Activated CD8-positive, alpha-beta memory T cell treated with anti-CD3 and anti-CD28 coated beads, Interleukin-2, amount 50 U/mL, for 48 hours (primary cell): ENCODE measurements around the gene PDIA4.
"Not testable (repeated sequence)": the region's sequence is repeated elsewhere in the genome, so short reads cannot be mapped to it uniquely, and the experiment has no call there.

Experiments used
- DNase-seq: peaks from one replicate; pipeline ENCODE4 v3.0.0-alpha.2; 2020

The PDIA4 gene

DNA sequence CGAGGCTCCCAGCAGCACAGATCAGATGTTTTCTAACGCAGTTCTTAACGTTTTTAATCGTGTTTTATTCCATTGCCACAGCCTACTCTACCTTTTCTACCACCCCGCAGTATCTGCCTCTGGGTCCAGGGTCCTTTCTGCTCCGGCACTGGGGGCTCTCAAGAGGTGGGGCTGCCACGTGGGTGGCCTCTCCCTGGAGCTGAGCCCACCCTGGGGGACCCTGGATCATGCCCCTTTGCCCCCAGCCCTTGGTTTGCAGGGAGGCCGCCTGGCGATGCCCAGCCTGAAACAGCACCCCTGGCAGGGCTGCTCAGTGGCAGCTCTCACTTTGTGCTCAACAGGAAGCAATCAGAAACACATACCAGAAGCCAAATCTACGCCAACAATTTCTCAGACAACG lies 25.3 kb downstream of the PDIA4 start:
- DNase-seq, result no peak

DNA sequence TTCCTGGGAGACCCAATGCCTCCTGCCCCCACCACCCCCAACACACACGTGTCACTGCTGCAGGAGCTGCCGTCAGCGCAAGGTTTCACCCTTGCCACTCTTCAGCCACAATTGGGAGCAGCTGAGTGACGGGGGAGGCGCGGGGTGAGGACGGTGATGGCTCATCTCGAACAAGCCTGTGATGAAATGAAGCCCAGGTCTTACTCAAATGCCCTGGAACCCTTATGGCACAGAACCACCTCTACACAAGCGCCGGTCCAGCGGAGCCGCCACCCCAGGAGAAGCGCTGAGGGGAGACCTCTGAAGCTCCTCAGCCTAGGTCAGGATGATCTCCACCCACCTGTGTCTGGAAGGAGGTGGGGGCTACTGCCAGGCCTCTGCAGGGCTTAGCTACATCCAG lies 25.7 kb downstream of the PDIA4 start:
- no peak for DNase-seq

DNA sequence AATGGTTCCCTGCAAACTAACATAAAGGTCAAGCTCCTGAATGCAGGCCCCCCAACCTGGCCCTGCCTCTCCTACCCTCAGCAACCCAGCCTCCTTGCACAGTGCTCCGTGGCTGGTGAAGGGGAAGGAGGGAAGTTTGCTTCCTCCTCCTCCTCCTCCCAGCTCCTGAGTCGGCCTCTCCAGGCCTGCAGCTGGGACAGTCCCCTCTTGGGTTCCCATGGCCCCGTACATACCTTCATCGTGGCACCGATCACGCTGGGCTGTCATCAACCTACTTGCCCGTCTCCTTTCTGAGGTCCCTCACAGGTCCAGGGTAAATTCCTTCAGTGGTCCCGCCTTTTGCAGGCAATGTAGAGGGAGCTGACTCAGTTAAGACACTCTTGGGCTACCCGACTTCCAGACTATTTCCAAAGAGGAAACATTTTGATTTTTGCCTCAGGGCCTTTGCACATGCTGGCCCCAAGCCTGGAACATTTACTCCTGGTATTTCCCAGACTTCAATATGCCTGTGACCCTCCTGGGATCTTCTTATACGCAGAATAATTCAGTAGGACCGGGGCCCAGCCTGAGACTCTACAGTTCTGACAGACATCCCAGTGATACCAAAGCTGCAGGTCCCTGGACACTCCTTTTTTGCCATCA lies 26.8 kb downstream of the PDIA4 start:
- DNase-seq, result no peak

DNA sequence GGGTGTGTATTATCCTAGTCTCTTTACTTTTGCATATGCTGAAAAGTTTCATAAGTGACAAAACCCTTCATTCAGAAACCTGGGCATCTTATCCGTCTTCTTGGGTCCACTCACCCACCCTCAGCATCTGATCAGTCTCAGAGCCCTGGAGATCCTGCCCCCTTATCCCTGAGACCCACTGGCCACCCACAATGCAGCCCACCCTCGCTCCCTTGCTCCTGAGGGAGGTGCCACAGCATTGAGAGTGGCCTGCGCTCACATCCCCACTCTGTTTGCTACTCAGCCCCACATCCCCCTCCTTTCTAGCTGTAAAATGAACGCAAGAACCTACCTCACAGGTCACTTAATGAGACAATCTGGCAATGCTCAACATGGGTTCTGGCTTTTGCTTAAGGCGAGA lies 27.3 kb downstream of the PDIA4 start:
- DNase-seq, result no peak

DNA sequence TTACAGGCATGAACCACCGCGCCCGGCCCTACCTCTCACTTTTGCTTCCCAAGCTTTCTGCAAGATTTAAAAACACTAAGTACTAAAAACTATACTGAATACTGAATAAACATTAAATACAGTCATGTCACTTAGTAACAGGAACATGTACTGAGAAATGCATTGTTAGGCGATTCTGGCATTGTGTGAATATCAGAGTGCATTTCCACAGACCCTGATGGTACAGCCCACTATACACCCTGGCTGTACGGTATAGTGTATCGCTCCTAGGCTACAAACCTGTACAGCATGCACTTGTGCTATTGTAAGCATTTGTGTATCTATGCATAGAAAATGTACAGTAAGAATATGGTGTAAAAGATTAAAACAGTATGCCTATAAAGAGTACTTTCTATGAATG lies 29.1 kb downstream of the PDIA4 start:
- no peak for DNase-seq

DNA sequence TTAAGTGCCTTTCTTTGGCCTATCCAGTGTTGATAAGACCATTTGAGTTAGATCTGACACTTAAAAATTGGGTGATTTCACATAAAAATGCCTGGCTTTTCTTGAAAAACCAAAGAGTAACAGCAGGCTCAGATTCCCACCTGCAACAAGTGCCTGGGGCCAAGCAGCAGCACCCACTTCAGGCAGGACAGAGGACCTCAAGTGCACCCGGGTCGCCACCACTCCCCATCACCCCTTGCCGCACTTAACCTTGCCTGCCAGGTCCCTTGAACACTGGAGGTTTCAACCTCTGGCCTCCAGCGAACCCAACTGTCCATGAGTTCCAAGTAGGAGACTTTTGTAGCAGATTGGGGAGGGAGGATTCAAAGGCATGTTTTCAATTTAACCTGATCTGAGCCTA lies 30.8 kb downstream of the PDIA4 start:
- DNase-seq, result no peak

DNA sequence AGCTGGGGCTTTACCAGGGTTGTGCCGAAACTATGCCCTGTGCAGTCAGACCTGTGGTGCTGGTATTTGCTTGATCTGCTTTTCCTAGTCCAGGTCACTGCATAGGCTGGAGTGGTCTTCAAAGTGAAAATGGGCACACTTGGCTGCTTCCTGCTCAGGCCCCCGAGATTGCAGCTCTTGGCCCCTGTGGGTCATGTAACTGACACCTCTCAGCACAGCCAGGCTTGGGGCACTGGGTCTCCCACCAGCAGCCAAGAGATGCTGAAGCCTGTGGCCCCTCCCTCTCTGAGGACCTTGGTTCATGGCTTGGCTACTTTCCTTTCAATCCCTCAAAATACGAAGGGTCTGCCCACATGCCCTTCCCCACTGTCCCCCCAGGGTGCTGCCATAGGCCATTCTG lies 33.7 kb downstream of the PDIA4 start:
- no peak for DNase-seq

DNA sequence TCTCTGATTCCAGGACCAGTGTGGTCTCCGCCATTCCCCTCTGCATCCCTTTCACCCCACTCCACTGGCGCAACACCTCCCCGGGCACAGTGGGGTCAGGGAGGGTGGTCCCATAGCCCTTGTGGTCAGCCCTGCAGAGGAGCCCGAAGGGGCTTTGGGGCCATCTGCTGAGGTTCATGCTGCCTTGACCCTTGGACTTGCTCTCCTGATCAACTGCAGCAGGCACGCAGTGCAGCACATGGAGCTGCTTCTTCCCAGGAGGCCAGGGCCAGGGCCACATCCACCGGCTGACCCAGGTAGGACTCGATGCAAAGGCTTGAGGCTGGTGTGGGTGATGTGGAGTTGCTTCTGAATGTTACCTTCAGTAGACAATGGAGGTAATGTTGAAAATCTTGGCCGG lies 35.1 kb downstream of the PDIA4 start:
- no peak for DNase-seq

DNA sequence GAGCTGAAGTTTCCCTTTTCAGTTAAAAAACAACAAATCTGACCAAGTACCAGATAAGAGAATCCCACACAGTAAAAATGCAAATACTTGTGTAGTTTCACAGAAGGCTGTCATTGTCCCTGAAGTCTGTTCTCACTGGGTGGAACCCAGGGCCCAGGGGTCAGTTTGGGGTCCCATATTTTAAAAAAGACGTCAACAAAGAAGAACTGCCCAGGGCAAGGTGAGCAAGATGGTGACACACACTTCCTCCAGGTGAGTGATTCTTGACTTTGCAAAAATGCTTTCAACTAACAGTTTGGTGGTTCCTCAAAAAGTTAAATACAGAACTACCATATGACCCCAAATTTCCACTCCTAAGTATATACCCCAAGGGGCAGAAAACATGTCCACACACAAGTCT lies 36.8 kb downstream of the PDIA4 start:
- DNase-seq, result no peak

DNA sequence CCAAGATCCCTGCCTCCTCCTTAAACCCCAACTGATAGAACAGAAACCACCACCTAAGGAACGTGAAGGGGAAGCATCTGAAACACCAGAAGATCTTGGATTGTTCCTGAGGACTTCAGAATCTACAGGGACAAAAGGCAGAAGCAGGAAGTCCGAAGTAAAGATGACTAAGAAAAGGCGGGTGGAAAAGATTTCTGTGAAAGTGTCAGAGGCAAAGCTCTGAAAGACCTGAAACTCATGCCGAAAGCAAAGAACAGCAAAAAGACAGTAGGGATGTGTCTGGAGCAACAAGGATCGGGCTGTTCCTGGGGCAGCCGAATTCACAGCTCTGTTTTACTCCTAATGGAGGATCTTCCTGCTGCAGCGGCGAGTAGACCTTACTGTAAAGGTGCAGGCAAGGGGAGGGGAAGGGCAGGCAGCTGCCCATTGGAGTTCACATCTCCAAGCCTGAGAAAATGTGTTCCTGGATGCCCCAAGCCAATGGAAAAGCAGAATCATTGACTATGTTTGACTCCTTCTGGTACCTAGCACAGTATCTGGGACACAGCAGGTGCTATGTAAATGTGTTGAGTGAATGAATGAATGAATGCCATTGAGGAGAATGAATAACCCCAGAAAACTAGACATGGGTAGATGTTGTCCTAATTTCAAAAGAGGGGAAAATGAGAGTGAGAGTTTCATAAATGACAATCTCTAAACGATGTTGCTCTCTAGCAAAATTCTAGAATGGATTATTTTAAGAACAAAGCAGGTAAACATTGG lies 40.4 kb downstream of the PDIA4 start:
- DNase-seq, result no peak

DNA sequence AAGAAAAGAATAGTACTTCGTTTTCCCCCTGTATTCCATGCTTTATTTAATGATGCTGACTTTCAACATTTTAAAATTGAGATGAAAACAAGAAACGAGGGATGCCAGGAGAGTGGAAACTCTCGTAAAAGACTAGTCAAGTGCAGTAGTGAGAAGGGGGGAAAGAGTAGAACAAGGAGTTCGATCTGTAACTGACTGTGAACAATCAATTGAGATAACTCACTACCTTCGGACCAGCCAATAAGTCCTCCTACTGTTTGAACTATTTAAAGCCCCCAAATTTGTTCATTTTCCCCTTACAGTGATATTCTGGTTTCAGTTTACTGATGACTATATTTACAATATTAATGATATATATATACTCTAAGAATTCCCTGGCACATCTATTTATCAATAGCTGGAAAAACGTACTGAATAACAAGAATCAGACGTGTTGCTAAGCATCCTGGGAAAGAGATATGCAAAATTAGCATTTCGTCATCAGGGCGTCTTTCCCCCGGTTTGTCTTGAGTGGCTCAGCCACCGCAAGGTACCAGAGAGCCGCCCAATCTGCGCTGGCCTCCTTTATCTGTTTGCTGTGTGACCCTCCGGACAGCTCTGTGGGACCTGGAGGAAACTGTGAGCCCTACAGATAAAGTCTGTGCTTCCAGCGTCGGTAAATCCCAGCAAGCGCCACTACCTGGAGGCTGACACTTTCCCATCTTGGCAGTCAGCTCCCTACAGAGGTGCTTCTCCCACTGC lies 41.1 kb downstream of the PDIA4 start:
- peak; percentile 85 for DNase-seq

DNA sequence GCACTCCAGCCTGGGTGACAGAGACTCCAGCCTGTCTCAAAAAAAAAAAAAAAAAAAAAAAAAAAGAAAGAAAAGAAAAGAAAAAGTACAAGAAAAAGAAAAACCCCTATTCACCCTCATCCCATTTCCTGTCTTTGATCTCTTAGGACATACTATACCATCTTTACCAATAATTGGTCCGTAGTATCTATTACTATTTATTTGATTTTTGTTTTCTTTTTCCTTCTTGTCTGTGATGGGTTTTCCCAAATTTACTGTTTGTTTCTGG lies 41.6 kb downstream of the PDIA4 start:
- no peak for DNase-seq

DNA sequence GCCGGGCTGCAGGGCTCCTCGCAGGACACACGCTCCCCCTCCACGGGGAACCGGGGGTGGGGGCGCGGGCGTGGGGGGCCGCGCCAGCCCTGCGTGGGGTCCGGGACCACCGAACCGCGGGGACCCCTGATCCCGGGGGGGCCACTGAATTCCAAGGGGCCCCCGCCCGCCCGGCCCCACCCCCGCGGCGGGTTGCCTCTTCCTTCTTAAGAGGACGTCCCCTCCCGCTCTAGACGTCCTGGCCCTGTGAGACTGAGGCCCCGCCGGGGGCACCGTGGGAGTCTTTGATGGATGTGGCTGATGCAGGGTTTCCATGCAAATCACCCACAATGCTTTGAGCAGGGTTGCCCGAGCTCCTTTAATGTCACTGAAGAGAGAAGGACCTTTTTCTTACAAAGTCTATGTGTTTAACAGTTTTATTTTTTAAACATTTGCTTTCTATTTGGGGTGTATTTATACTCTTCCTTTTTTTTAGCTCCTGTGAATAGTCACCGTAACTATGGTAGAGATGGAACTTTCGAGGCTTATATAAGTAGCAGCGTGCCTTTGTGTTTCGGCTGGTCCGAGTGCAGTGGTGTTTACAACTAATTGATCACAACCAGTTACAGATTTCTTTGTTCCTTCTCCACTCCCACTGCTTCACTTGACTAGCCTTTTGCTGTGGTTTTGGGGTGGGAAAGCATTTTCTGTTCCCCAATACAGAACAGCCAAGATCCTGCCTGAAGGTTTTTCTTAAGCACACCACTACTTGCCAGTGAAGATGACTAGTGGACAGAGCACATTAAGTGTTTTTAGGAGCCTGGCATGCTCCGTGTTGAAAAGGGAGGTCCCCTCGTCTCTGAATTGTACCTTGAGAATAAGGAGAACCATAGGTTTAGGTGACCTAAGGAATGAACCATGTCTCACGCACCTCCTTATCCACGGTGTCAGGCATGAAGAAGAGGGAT lies 44.8 kb downstream of the PDIA4 start:
- peak; percentile 88 for DNase-seq

DNA sequence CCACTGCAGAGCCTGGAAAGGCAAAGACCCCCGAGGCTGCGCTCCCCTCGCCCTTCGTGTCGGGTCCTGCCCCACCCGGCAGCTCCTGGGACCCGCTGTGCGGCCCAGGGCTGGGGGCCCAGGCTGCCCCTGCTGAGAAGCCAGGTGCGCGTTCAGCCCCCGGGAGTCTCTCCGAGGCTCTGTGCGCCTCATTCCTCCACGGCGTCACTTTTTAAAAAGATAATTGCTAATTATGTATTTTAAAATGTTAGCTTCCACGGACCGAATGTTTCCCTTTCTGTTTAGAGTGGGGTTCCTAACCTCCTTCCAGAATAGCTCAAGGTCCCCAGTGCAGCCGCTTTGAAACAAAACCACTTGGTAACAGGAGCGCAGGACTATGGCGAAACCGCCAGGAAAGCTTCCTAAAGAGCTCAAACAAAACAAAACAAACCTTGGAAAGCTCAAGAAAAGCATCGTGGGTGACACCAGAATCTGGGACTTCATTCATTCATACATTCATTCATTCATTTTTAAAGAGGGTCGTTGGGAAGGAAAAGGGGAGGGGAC lies 45.6 kb downstream of the PDIA4 start:
- DNase-seq, result no peak

DNA sequence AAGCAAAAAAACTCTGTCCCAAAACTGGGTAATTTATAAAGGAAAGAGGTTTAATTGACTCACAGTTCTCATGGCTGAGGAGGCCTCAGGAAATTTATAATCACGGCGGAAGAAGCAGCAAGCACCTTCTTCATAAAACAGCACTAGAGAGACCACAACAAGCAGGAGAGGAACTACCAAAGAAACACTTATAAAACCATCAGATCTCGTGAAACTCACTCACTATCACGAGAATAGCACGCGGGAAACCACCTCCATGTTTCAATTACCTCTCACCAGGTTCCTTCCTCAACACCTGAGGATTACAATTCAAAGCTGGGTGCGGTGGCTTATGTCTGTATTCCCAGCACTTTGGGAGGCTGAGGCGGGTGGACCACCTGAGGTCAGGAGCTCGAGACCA lies 48.5 kb downstream of the PDIA4 start:
- no peak for DNase-seq

DNA sequence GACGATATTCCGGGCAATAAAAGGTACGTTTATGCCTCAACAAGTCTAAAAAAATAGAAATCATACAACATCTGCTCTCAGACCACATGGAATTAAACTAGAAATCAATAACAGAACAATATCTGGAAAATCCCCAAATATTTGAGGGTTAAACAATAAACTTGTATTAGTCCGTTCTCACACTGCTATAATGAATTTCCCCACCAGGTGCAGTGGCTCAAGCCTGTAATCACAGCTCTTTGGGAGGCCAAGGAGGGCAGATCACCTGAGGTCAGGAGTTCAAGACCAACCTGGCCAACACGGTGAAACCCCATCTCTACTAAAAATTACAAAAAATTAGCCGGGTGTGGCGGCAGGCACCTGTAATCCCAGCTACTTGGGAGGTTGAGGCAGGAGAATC lies 49.2 kb downstream of the PDIA4 start:
- DNase-seq, result not testable (repeated sequence)

DNA sequence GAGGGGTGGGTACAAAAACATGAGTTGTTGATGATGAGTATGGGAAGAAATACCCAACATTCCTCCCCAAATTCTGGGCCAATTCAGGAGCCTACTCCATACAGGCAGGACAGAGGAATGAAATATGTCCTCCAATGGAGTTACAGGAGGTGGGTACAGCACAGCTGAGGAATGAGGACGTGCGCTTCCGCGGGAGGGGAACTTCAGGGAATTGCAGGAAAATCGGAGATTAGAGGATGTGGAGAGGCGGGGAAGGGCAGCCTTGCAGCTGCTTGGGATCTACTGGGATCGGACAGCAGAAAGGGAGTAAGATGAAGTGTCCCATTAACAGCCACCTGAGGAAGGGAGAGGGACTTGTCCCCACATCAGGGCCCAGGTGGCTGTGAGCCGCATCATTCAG lies 50.2 kb downstream of the PDIA4 start:
- no peak for DNase-seq

DNA sequence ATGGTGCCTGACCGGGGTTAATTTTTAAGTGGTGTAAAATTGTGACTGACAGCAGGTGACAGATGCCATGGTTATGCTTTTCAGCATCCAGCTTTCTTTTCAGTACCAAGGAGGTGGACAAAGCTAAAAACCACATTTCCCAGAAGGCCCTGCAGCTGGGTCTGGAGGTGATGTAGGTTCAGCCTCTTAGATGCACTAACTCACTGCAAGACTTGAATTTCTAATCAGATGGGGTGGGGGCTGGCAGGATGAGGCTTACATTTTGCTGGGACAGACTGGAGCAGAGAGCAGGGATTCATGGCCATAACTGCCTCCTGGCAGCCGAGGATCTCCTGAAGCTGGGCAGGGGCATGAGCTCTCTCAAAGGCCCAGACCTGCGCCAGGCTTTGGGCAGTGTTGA lies 52.4 kb downstream of the PDIA4 start:
- no peak for DNase-seq

DNA sequence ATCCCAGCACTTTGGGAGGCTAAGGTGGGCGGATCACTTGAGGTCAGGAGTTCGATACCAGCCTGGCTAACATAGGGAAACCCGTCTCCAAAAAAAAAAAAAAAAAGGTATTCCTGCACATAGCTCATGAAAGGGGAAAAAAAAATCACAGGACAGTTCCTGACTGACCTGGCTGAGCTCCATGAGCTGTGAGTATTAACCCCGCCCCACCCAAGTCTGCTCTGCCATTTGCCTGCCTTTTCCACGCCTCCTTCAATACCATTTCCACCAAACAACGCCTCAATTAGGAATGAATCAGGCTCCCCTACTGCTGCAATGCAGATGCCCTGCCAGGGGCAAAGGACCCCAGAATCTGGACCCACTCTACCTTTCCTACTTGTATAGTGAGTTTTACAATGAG lies 55.0 kb downstream of the PDIA4 start:
- no peak for DNase-seq

DNA sequence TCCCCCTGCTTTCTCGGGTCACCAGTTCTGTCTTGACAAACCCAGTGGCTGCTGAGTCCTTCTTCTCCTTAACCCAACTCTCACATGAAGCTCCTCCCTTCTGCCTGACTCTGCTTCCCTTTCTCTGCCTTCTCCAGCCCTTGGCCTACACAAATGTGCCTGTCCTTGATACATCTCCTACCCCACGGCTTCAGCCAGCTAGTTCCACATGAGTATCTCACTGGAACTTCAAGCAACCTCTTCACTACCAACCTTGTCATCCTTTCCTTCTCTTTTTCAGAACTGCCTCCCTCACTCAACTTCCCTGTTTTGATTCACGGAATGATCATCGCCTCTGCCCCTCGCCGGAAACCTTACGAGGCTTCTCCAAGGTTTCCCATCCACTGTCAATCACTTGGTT lies 55.9 kb downstream of the PDIA4 start:
- DNase-seq, result no peak

DNA sequence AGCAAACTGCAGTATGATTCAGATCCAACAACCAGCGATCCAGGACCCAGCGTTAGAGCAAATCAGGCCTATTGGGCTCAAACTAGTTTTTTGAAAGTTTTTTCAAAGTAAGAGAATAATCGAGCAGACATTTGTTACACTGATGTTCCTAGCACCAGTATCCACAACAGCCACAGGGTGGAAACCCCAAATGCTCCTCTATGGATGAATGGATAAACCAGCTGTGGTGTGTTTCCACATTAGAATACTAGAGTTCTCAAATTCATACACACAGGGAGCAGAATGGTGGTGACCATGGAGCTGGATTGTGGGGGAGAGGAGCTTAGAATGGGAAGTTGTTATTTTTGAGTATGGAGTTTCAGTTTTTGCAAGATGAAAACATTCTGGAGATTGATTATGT lies 60.7 kb downstream of the PDIA4 start:
- DNase-seq, result no peak

DNA sequence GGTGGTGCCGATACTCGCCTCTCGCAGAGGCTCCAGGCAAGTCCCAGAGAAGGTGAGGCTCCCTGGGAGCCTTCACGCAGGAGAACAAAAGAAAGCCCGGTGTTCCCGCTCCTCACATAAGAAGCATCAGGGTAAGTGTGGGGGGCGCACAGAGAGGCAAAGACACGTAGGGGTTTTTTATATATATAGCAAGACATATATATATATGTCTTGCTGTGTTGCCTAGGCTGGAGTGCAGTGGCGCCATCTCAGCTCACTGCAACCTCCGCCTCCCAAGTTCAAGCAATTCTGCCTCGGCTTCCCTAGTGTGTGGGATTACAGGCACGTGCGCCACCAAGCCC lies 61.3 kb downstream of the PDIA4 start:
- no peak for DNase-seq
